ENCODE results near the gene RAPGEF1.

- TF ChIP-seq POLR2AphosphoS5 (IDR thresholded peaks at IDR 0.05; ENCODE audit: low read depth) (no peak), CTCF (conservative IDR thresholded peaks at IDR 0.05; ENCODE audit: low read depth in 2 of 2) (no peak), CREB1 (CRISPR knock-in tag; IDR thresholded peaks at IDR 0.05; ENCODE audit: low read depth) (no peak), REST (IDR thresholded peaks at IDR 0.05; ENCODE audit: unreplicated experiment) (no peak), STAT1 (IDR thresholded peaks at IDR 0.05; ENCODE audit: unreplicated experiment) (no peak), EZH2phosphoT487 (IDR thresholded peaks at IDR 0.05; ENCODE audit: unreplicated experiment) (no peak), ZNF331 (CRISPR knock-in tag; IDR thresholded peaks at IDR 0.05; ENCODE audit: low read depth) (no peak)
Measured at GRCh38 chr9:131776036-131776435, 36.2 kb upstream of the RAPGEF1 start.
